Neural progenitor cell (in vitro differentiated cells): ENCODE measurements around the gene SLC2A9.

Source experiments
- CTCF ChIP-seq: fragments of 200-600 bp; sonication (generic); IDR thresholded peaks from 2 replicates; pipeline ENCODE4 v1.5.1; 2017; ENCODE audit warnings: antibody characterized with exemption, mild to moderate bottlenecking
- EZH2 ChIP-seq: fragments of 200-600 bp; sonication (generic); IDR thresholded peaks from 2 replicates; pipeline ENCODE4 v1.6.1; 2017; ENCODE audit warnings: antibody characterized with exemption, mild to moderate bottlenecking, moderate library complexity

- TF ChIP-seq CTCF (no peak), EZH2 (no peak)
Measured at GRCh38 chr4:10011885-10012284, 9.4 kb downstream of the SLC2A9 start.
